GM19099 (cell line): ENCODE data around the gene SHANK1.

ENCODE experiments used
- POLR2A ChIP-seq: IDR thresholded peaks from 3 replicates; pipeline ENCODE4 v1.6.1; 2011; ENCODE audit warnings: low read depth; ENCODE audit not compliant: insufficient read length; ENCODE audit errors: extremely low read depth

The SHANK1 gene

DNA sequence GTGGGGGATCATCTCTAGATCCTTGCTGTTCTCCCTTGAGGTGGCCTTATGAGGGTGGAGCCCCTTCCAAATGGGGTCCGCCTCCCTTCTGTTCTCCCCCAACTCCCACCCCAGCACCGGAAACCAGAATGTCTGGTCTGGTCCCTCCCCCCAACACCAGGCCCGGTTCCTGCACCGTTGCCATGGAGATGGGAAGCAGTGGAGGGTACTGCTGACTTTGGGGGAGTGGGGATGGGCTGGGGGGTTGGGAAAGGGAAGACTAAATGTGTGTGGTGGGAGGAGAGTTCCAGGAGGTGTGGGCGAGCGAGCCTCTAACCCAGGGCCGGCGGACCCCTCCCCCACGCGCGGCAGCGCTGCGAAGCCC is 1.7 kb downstream of the SHANK1 start:
- no peak for TF ChIP-seq POLR2A

DNA sequence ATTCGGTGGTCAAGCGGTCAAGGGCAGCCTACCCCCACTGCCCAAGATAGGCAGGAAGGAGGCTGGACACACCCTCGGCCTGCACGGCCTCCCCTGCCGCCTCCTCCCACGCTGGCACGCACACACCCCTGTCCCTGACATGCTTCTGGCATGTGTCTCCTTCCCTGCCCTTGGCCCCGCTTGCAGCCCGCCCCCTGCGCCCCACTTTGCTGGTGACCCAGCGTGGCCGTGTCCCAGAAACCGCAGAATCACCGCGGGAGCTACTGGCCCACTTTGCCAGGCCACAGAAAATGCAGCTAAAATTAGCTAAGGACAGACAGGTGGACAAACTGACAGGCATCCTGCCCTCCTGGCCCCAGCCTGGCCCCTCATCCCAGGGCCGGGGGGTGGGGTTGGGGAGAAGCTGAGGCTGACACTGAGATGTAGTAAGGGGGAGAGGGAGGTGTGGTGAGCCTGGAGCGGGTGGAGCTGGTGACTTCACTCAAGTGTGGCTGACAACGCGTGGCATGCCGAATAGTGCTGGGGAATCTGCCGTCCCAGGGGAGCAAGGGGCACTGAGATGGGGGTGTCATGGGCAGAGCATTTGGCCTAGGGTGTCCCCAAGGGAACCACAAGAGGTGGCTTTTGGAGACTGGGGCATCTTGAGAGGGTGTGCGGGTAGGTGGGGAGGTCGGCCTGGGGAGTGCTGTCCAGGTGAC is 2.4 kb downstream of the SHANK1 start:
- no peak for TF ChIP-seq POLR2A

DNA sequence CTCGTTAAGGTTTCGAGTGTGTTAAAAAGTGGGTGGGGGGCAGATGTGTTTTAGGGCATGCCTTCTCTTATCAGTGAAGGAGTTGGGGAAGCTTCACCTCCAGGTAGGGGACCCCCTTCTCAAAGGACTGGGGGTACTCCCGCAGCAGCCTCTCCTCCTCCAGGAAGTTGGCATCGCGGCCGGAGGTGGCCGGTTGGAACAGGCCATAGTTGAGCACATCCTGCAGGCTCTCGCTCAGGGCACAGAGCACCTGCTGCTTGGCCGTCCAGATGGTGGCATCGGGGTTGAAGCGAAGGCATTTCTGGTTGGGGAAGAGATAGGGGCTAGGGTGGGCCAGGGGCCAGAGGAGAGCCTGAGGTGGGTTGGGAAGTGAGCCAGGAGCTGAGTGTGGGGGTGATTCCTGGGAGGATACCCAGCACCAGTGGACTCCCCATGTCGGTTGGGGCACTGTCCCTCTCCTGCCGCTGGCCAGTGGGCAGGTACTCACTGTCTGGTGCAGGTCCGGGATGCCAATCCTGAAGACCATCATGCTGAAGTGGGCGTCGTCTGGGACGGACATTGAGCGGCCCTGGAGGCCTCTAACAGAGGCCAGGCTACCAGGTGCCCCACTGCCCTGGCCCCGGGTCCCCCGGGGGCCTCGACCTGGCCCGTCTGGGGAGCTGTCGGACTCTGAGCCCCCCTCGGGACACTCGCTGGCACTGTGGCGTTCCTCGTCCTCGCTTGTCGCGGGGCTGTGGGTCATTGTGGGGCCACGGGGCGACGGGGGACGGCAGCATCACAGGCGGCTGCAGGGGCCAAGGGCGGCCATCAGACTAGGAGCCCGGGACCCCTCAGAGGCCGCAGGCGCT is 3.2 kb downstream of the SHANK1 start:
- no peak for TF ChIP-seq POLR2A

DNA sequence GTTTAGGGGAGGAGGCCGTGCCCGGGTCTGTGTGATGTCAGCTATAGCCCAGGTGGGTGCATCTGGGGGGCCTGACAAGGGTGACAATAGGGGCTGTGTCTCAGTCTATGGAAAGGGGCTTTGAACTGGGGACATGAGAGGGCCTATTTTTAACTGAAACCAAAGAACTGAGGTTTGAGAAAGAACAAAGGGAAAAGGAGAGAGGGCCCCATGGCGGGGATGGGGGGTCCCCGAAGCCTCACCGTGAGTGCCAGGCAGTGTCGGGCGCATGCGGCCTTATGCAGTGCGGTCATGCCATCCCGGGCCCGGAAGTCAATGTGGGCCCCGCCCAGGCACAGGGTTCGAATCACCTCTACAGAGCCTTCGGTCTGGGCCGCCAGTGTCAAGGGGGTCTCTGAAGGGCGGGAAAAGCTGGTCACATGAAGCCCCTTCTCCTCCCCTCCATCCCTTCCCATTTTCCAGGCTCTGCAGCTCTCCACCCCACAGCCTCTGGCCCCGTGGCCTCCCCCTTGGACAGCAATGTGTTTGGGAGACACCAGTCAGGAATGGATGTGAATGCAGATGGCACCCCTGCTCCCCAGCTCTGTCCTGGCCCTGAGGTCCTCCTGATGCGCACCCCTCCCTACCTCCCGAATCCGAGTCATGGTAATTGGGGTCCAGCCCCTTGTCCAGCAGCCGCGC is 5.9 kb downstream of the SHANK1 start:
- TF ChIP-seq POLR2A, result no peak

DNA sequence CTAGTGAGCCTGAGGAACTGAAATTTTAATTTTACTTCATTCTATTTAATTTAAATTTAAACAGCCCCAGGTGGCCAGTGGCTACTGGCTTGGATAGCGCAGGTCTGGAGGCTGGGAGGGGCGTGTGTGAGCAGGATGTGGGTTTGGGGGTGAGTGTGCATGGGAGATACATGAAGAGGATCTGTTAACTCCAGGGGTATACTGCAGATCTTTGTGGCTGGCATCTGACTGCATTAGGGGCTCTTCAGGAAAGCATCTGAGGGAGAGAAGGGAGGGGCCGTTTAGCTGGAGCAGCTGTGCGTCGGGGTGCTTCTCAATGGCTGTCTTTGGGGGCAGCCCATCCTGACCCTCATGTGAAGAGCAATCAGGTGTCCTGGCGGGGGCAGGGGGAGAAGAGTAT is 6.8 kb downstream of the SHANK1 start:
- TF ChIP-seq POLR2A, result no peak

DNA sequence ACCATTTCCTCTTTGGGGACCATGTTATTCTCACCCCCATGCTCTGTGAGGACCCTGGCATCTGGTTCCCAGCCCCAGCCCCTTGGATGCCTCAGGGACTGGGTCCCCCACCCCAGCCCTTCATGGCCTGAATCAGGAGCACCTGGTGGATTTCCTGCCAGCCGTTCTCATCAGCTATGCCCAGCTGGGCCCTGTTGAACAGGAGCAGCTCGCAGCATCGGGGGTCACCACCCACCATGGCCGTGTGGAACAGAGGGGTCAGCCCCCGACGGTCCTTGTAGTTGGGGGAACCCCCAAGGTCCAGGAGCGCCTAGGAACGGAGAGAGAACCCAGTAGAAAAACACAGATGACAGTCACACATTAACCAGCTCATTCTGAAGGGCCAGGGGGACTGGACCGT is 7.8 kb downstream of the SHANK1 start:
- no peak for TF ChIP-seq POLR2A

DNA sequence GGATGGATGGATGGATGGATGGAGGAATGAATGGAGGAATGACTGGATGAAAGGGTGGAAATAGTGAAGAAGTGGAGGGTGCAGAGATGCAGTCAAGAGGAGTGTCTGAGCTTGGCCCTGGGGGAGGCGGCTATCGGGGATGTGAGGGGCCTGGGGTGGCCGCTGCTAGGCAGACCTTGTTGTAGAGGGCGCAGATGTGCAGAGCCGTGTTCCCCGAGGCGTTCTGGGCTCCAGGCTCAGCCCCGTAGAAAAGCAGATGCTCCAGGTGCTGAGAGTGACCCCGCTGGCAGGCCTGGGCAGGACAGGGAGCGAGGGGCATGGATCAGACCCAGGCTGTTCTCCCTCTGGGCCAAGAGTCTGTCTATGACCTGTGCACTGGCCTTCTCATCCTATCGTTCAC is 8.4 kb downstream of the SHANK1 start:
- no peak for TF ChIP-seq POLR2A

DNA sequence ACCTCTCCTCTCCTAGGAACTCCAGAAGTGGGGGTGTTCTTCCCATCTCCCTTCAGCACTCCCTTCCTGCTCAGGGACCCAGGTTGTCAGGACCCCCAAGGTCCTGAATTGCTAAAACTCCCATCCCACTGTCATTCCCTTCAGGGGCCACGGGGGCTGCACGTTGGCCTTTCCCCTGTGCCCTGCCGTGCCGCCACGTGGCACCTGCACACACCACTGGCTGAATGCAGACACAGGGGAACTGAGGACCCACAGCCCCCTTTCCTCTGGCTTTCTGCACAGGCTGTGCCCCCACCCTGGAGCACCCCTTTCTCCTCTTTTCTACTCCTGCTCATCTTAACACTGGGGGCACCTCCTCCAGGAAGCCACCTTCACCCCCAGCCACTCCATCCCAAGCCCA is 9.0 kb downstream of the SHANK1 start:
- no peak for TF ChIP-seq POLR2A

DNA sequence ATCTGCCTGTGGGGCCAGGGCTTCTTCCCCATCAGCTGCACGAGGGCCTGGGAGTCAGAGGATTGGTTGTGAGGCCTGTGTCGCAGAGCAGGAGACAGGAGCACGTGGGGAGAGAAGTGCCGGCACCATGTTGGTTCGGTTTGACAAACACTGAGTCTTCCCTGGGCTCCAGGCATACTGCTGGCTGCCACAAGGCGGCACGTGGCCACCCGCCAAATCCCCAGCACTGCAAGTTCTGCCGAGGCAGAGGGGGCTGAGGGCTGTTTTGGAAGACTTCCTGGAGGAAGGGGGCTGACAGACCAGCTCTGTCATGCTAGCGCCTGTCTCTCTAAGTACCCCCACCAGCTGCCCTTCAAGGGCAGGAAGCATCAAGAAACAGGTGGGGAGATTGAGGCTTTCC is 9.5 kb downstream of the SHANK1 start:
- no peak for TF ChIP-seq POLR2A

DNA sequence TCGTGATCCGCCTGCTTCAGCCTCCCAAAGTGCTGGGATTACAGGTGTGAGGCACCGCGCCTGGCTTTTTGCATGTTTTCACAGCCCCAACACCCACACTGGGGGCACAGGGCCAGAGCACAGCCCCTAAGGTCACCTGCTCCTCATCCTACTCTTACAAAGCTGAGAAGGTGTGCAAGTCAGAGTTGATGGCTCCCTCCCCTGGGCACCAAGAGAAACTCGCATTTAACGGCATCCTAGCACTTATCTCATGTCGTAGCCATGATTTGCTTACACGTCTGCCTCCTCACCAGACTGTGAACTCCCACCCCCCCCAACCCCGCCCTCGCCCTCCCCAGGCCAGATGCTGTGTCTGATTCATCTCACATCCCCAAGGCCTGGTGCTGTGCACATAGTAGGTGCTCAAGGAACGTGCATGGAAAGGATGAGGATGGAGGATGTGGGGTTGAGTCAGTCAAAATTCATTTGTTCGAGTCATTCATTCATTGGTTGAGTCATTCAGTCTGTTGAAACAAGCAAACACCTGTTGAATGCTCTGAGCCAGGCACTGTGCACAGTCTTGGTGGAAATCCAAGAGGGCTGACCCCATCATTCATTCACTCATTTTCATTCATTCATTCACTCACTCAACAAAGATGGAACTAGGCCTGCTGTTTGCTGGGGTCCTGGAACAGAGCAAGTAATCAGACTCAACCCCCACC is 11.3 kb downstream of the SHANK1 start:
- no peak for TF ChIP-seq POLR2A

DNA sequence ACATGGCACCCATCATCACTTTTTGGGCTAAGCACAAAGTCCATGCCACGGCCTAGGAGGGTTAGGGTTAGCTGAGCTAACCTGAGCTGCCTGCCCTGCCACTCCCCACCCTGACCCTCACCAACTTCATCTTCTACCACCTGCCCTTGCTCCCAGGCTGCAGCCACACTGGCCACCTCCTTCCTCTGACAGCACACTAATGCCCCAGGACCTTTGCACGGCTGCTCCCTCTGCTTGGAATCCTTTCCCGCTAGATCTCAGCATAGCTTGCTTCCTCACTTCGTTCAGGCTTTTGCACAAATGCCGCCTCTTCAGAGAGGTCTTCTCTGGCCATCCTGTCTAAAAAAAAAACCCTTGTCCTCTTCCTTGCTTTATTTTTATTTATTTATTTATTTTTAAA is 13.2 kb downstream of the SHANK1 start:
- TF ChIP-seq POLR2A, result no peak

DNA sequence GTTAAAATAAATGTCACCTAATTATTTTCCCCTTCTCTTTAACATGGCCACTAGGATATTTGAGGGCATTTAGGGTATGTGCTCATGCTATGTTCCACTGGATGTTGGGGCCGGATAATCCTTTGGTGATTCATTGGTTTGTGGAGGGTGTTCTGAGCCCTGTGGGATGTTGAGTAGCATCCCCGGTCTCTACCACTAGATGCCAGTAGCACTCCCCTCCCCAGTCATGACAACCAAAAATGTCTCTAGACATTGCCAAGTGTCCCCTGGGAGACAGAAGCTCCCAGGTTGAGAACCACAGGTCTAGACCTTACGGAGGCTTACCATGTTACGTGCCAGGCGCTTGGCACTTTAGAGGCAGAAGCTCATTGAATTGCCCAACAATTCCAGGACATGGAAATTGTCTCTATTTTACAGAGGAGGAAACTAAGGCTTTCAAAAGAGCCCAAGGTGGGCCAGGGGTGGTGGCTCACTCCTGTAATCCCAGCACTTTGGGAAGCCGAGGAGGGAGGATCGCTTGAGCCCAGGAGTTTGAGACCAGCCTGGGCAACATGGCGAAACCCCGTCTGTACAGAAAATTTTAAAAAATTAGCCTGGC is 14.1 kb downstream of the SHANK1 start:
- TF ChIP-seq POLR2A, result no peak

DNA sequence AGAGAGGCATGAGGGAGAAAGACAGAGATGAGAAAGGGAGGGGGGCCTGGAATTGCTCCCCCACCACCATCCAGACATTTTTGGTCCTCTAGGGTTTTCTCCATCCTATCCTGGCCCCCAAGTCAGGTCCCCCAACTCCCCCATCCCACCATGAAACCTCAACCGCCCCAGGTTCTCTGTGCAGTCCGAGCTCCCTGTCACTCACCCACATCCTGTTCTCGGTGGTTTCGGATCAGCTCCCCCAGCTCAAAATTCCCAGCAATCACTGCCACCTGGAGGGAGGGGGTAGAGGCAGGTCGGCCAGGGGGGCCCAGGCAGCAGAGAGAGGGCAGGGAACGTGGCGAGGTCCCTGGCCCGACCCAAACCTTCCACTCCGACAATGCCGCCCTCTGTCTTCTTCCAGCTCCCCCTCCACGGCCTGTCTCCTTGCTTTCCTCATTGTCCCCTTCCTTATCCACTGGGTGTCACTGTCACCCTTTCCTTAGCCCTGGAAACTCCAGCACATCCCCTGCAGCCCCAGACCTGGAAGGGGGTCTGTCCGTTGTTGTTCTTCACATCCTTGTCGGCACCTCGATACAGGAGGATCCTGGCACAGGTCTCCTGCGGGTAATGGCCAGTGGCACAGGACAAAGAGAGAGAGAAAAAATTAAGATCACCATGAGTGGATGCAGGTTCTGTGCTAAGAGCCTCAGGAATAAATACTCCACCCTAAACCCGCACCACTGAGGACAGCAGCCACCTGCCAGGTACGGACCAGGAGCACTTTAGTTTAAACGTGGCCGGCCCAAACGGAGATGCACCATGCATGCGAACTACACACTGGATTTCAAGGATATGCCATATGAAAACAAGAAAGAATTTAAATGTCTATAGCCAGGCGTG is 15.4 kb downstream of the SHANK1 start:
- TF ChIP-seq POLR2A, result no peak
